ENCODE results near the gene CANT1.

The CANT1 gene

DNA sequence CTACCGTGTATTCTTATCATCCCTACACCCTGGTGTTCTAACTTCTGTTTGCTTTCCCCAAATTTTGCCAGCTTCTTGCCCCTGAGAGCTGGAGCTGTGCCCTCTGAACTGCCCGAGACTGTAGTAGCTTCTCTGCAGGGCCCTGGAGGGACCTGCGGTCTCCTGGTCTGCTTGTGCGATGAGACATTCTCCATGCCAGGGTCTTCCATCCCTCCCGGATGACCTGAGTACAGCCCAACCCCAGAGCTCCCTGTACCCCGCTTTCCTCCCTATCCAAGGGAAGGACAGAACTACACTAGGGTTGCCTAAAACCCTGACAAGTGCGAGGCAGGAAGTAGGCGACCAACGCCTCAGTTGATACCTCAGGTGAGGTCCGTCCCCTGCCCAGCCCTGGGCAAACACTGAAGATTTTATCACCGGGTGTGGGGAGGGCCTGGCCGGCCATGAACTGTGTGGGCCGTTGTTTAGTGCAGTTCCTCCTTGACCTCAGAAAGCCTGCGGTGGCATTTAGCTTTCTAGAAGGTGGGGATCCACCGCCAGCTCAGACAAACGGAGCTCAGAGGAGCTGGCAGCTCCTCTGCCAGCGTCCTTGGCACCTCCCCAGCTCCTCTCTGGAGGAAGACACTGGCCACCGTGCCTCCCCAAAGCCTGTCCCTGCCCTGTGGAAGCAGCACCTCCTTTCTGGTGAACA lies 13.7 kb downstream of the CANT1 start:
- no peak for DNase-seq (ENCODE audit: low read depth, low spot score)

DNA sequence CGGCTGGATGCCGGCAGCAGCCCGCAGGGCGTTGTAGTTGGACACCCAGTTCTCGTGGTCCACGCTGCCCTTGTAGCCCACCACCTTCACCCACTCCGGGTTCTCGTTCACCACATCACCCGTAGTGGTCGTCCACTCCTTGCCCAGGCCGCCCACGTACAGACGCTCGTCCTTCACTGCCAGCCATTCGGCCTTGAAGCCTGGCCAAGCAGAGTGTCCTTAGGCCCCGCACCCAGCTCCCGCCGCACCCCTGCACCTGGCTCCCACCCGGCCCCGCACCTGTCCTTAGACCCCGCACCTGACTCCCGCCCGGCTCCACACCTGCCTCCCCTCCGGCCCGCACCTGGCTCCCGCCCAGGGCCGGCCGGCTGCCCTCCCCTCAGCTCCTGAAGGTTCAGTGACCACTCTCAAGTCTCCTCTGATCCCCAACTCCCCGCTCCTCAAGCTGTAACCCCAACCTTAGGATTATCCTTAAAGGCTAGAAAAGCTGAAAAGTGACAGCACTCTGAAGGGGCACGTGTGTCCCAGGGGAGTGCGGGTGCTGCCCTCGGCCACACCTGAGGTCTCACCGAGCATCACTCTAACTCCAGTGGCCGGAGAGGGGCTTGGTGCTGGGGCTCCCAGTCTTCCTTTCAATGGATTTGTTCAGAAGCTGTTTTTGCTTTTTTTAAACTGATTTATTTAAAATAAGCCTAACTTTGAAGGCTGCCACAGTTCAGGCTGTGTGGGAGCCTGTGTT lies 14.4 kb downstream of the CANT1 start:
- no peak for DNase-seq (ENCODE audit: low read depth, low spot score)

DNA sequence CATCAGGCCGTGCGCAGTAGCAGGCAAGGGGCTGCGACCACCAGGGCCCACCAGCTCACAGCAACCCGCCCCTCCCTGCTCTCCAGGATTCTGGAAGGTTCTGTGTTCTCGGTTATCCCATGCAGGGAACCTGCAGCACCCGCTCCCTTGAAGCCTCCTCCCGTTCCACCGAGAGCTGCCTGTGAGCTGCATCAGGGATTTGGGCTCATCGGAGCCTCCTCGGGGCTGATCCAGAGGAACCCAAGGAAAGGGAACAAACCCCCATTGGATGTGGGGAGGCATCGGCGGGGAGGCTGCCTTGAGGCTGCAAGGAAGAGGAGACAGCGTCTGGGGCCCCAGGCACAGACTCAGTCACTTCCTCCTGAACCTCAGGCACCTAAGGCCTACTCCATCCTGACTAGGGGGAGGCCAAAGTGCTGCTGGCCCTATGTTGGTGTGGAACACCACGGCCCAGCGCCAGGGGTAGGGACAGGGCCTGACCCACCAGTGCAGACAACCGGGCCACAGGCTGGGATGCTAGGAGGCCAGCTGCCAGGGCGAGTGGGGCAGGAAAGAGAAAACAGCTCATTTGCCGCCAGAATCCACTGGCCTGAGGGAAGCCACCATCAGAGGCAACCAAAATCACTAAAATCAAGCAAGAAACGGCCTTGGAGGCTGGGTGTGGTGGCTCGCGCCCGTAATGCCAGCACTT lies 15.4 kb downstream of the CANT1 start:
- DNase-seq (ENCODE audit: low read depth, low spot score), result no peak

DNA sequence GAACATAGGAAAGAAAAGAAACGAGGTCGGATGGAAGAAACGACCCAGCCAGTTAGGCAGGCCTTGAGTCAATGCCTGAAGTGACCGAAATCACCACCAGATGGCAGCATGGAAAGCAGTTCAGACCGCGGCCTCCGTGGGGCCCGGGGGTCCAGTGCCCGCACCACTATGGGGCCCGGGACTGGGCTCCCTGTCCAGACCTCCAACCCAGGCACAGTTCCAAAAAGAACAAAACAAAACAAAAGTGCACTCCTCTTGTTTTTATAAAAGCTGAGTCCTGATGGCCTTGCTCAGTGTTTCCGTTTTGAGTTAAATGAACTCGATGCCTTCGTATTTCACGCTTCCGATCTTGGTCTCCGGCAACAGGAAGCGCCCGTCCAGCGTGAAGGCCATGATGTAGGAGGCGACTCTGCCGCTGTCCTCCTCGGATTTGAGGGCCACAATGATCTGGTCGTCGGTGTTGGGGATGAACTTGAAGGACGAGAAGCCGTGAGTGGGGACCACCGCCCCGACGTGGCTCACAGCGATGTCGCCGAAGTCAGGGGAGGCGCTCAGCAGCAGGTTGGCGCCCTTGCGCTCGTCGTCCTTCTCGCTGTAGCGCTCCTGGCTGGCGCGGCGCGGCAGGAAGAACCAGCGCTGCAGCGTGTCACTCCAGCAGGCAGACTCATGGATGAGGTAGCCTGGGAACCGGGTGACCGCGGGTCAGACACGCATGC lies 16.2 kb downstream of the CANT1 start:
- DNase-seq (ENCODE audit: low read depth, low spot score), result peak; percentile 63

DNA sequence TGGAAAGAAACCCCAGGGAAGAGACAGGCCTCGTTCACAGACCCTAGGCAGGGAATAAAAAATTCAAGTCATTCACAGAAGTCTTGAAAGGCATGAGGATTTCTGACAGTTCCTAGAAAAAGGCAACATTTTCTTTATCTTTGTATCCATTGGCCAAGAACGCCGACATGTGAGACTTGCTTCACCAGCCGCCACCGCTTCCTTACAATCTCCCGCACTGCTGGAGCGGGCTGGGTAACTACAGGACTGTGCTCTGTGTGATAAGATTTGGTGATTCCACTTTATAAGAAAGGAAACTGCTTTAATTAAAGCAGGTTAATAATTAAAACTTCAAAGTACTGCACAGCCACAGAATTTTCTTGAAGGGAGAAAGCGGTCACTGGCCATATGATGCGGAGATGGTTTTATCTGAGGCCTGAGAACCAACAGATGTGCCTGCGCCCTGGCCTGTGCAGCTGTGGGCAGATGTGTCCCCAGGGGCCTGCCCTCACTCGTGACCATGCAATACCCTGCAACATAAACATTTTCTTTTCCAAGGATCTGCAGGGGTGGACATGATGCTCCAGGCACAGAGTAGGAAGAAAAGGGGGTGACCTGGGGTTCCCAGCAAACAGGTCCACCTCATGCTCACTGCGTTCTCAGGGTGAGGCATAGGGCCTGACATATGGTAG lies 16.9 kb downstream of the CANT1 start:
- no peak for DNase-seq (ENCODE audit: low read depth, low spot score)

DNA sequence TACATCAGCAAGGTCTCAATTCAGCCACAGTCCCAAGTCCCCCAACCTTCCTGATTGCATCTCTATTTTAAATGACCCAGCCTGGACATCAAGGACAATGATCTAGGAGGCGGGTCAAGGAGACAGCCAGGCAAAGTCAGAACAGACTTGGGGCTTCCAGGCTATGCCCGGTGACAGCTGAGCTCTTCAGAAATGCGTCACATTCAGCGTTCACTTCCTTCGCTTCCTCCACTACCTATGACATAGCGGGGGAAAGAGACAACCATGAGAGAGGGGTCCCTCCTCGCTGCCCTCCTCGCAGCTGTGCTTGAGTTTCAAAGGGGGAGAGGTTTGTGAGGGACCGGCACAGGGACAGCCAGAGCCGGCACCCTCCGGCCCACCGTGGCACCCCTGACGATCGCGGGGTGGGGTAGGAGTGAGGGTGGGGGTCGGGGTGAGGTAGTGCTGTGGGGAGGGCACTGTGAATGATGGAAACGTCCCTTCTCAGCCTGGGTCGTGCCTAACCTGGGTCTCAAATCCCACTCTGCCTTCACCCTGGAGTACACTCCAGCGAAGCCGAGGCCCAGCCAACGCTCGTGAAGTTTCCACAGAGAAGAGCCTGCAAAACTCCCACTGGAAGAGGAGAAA lies 17.5 kb downstream of the CANT1 start:
- DNase-seq (ENCODE audit: low read depth, low spot score), result no peak

DNA sequence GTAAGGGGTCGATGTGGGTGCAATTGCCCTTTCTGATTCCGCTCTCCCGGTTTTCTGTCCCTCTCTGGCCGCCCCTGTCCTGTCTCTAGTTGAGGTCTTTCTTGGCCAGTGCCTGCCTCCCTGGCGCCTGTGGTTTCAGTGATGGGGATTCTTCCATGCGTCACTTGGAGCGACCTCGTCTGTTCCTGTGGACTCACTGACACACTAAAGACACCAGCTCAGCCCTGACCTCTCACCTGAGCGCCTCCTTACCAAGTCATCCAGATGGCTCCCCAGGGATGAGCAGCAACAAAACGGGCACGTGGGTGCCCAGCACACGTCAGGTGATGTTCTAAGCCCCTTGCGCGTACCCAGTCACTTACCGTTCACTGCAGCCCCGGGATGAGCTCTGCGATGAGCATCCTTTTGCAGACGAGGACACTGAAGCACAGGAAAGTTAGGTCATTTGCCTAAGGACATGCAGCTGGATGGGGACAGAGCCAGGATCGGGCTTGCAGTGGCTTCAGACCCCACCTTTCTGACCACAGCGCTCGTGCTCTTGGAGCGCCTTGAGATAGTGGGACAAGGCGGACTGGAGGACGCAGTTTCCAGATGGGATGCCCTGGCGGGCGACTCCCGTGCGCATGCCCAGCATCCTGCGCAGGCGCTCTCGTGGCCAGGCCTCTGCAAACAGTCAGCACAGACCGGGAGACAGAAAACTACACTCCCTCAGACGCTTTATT lies 18.4 kb downstream of the CANT1 start:
- DNase-seq (ENCODE audit: low read depth, low spot score), result no peak

DNA sequence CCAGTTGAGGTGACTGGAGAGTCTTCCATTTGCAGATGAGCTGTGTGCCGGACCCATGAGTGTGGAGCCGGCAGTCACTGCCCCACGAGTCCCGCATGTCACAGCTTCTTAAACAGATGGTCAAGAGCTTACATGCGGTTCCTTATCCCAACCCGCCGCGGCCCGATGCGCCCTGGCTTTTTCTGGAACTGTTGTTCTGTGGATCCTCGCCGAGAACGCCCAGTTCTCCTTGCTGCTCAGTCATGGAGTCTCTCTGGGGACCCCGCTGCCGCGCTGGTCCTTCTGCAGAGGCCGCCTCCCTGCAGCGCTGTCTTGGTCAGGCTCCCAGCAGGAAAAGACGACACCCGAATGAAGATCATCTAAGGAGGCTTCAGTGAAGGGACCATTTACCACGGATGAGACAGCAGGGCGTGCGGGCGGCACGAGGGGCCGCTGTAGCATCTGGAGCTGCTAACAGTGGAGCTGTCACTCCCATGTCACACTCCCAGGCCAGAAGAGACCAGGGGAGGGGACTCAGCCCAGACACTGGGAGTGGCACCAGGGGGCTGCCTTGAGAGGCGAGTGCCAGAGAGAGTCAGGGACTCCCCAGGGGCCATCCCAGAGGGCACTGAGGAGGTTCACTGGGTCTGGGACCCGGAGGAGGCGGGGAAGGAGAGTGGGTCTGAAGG lies 19.1 kb downstream of the CANT1 start:
- no peak for DNase-seq (ENCODE audit: low read depth, low spot score)

DNA sequence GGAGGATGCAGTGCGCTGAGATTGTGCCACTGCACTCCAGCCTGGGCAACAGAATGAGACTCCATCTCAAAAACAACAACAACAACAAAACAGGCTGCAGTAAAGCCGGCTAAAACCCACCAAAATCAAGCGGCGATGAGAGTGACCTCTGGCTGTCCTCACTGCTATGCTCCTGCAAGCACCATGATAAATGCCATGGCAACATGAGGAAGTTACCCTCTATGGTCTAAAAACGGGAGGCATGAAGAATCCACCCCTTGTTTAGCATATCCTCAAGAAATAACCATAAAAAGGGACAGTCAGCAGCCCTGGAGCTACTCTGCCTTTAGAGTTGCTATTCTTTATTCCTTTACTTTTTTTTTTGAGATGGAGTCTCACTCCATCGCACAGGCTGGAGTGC lies 21.4 kb downstream of the CANT1 start:
- DNase-seq (ENCODE audit: low read depth, low spot score), result no peak

DNA sequence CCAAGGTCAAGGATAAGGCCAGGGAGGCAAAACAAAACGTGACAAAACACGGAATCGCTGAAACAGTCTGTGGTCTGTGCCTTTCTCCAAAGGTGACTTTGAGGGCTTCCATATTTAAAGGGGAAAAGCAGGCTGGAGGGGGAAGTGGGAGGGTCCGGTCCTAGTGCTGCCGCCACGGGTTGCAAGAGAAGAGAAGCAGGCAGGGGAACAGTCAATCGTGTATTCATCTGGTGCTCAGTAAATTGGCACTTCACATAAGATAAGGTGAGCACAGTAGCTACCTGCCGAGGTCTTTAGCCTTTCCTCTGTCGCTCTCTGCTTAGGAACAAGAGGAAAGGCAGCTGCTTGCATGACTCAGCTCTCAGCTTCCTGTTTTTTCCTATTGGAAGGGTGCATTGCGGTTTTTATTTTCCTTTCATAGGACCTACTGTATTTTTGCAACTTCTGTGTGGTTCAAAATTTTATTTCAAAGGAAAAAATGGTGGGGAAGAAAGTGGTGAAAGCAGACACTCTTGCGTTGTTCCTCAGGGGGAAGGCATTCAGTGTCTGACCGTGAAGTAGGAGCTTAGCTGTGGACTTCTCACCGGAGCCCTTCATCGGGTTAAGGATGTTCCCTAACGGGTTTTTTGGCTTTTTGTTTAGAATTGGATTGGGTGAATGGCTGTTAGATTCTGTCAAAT lies 22.8 kb downstream of the CANT1 start:
- DNase-seq (ENCODE audit: low read depth, low spot score), result no peak

DNA sequence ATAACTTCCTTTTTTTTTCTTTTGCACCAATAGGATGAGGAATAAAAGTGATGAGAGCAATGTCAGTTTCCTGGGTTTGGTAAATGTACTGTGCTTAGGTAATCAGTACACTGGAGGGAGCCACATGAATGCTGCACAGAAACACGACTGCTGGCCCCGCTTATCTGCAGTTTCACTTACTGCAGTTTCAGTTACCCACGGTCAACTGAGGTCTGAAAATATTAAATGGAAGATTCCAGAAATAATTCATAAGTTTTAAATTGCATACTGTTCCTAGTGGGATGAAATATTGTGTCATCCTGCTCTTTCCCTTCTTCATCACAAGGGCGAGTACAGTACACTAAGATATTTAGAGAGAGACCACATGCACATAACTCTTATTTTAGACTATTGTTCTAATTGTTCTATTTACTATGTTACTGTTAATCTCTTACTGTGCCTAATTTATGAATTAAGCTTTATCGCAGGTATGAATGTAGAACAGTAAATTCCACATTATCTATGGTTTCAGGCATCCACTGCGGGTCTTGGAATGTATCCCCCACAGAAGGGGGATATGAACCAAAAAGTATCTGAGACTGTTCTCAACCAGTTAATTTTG lies 23.4 kb downstream of the CANT1 start:
- DNase-seq (ENCODE audit: low read depth, low spot score), result no peak

DNA sequence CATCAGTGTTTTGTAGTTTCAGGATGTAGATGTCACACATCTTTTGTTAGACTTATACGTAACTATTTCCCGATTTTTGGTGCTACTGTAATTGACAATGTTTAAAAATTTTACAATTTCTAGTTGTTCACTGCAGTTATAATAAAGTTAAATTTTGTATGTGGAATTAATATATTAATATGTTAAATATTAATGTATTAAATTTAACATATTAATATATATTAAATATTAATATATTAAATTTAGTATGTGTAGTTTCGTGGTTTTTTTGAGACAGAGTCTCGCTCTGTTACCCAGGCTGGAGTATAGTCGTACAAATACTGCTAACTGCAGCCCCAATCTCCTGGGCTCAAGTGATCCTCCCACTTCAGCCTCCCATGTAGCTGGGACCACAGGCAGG lies 24.2 kb downstream of the CANT1 start:
- no peak for DNase-seq (ENCODE audit: low read depth, low spot score)

DNA sequence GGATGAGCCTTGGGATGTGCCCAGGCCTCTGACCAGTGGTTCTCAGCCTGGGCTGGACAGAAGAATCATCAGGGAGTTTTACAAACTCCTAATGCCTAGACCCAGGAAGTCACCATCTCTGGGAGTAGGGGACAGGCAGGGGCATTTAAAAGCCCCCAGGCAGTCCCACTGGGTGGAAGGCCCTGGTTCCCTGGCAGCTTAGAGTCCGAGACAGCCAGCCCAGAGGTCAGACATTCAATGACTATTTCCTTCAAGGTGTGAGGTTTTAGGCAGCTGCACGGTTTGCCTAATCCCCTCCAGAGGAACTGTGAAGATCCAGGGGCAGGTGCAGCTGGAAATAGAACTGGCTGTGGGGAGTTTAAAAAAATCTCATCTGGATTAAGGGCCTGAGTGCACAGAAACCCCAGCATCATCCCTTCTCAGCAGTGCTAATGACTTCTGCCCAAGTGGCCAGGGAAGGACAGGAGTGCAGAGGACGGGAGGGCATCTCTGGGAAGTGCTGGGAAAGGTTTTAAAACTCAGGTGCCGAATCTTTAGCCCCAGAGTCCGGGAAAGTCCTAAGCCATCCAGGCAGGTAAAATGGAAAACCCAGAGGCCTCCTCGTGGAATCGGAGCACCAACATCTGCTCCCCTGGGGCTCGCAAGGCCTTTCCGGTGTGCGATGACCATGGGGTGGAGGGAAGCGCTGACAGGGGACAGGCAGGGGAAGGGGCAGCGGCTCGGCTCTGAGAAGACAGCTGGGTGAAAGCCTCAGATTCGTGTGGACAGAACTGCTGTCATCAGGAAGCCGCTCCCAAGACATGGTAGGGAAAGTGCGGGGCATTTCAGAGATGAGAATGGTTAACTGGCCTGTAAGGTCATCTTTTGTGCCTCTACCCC lies 28.3 kb downstream of the CANT1 start:
- no peak for DNase-seq (ENCODE audit: low read depth, low spot score)

DNA sequence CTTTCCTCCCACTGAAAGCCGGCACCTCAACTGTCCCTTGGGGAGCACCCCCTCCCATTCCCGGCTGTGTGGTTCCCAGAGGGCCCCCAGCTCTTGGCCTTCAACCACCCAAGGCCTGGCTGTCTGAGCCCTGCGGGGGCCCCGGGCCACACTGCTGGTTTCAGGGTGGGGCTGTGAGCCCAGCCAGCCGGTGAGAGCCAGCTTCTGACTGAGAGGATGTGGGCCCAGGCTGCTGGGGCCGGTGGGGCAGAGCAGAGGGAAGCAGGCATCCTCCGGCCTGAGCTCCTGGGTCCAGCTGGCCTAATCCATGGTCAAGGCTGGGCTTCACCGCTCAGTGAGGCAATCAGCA lies 29.0 kb downstream of the CANT1 start:
- no peak for DNase-seq (ENCODE audit: low read depth, low spot score)

DNA sequence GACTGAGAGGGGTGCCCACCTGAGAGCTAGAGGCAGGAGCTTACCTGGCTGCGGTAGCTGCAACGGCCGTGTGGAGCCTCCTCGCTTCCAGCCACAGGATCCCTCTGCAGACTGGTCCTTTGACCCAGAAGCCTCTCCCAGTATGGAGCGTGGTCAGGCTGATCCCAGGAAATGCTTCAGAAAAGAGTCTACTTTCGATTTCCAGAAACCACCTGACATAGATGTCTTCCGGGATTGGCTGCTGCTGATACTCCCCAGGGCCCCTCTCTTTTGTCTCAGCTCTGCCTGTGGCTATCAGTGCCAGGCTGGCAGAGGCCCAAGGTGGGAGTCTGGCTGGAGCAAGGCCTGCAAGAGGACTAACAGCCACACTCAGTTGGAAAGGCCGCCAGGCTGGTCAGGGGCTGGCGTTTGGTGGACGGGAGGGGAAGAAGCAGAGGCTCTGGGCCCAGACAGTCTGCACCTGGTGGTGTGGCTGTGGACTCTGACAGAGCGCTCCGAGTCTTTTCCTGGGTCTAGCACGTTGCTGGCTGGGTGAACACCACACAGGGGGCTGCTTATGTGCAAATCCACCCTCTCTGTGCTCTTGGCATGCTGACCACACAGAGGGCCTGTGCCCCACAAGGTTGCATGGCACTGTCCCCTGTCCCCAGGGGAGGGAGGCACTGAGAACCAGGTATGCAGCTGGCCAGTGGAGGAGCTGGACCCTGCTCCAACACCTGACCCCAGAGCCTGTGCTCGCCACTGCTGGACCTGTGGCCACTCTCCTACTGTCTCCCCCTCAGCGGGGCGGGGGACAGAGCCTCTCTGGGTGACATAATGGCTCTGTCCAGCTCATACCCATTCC lies 29.6 kb downstream of the CANT1 start, which contains the start of gene LGALS3BP:
Gene LGALS3BP (minus strand): TSS at position 144 of the 844 bp plus-strand sequence. CDS start 2,732 bp downstream, outside the sequence.
- DNase-seq (ENCODE audit: low read depth, low spot score), result peak; percentile 77

DNA sequence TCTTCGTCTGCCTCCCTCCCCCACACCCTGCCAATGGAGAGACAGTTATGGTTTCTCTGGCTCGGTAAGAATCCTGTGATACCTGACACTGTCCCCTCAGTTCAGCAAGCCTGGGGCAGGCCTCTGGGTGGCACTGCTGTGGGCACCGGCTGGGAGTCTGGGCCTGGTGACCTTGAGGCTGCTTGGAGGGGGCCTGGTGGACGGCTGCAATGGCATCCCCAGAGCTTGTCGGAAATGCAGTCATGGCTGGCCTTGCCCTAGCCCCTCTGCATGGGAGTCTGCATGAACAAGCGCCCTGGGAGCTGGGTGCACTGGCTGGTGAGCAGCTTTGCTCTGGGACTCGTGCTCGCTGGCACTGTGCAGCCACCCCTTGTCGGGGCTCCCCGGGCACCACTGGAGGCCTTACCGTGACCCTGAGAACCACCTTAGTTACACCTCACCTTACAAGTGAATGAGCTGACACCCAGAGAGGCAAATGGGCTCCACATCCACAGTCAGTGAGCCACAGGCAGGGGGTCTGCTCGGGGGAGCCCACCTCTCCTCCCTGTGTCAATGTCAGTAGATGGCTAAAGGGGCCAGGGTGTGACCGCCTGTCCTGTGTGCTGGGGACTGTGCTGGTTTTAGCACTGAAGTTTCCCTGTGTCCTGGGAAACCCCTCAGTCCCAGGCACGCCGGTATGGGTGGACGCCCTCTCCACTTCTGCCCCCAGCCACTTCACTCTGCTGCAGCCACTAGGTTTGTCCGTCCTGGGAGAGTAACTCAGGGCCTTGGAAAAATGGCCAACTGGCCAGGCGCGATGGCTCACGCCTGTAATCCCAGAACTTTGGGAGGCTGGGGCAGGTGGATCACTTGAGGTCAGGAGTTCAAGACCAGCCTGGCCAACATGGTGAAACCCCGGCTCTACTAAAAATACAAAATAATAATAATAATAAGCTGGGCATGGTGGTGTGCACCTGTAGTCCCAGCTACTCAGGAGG lies 31.3 kb downstream of the CANT1 start:
- DNase-seq (ENCODE audit: low read depth, low spot score), result no peak
